Epithelial cell of prostate (primary cell): Measurements from ENCODE around the gene ACTL8.

Experiments
- DNase-seq: peaks from one replicate; pipeline ENCODE4 v3.0.0-alpha.2; 2011; ENCODE audit warnings: low read depth, low spot score
- H3K27ac ChIP-seq: fragments of 450-650 bp; 2 replicates; pipeline ENCODE4 v1.5.1; 2017; ENCODE audit warnings: mild to moderate bottlenecking

Gene ACTL8

GRCh38 chr1:17867470-17867869 is 112.3 kb downstream of the ACTL8 start:
- no peak overlapping the region for H3K27ac ChIP-seq
- no peak for DNase-seq

GRCh38 chr1:17869815-17870214 is 114.7 kb downstream of the ACTL8 start:
- no peak overlapping the region for H3K27ac ChIP-seq
- DNase-seq, result no peak

GRCh38 chr1:17870679-17871078 is 115.5 kb downstream of the ACTL8 start:
- H3K27ac ChIP-seq, result no peak overlapping the region
- DNase-seq, result no peak

- DNase-seq, result no peak
- no peak overlapping the region for H3K27ac ChIP-seq
Observed at GRCh38 chr1:17873007-17873675, 118.0 kb downstream of the ACTL8 start.

GRCh38 chr1:17874231-17874630 is 119.1 kb downstream of the ACTL8 start:
- DNase-seq, result peak; percentile 46
- peak overlapping the region; percentile 79 for H3K27ac ChIP-seq

- peak overlapping the region; percentile 79 for H3K27ac ChIP-seq
- no peak for DNase-seq
Observed at GRCh38 chr1:17874710-17875109, 119.6 kb downstream of the ACTL8 start.

- no peak for DNase-seq
- H3K27ac ChIP-seq, result peak overlapping the region; percentile 79
Observed at GRCh38 chr1:17875171-17875881, 120.2 kb downstream of the ACTL8 start.

GRCh38 chr1:17875882-17876280 is 120.7 kb downstream of the ACTL8 start:
- peak overlapping the region; percentile 79 for H3K27ac ChIP-seq
- DNase-seq, result no peak
